Mesothelial cell of epicardium (in vitro differentiated cells): ENCODE measurements around the gene PTBP3. TPM values are rescaled to one million over a fixed set of nuclear protein-coding genes. Genes with fewer than 3 reads are reported as not detected.

Experiments
- DNase-seq, 2 experiments: peaks; one replicate each; pipeline ENCODE4 v3.0.0; 2021; ENCODE audit warnings: low spot score in 2 of 2; ENCODE audit not compliant: unreplicated experiment in 2 of 2
- H3K27ac Mint-ChIP-seq: 2 replicates; pipeline ENCODE4 v1.8.0; 2021; ENCODE audit warnings: mixed read lengths
- H3K27me3 Mint-ChIP-seq: 2 replicates; pipeline ENCODE4 v1.8.0; 2021; ENCODE audit warnings: low read depth, mixed read lengths
- H3K36me3 Mint-ChIP-seq: 2 replicates; pipeline ENCODE4 v1.8.0; 2021; ENCODE audit warnings: mixed read lengths
- H3K4me1 Mint-ChIP-seq: 2 replicates; pipeline ENCODE4 v1.8.0; 2021; ENCODE audit warnings: mixed read lengths
- H3K4me3 Mint-ChIP-seq: 2 replicates; pipeline ENCODE4 v1.8.0; 2021; ENCODE audit warnings: mild to moderate bottlenecking, moderate library complexity, mixed read lengths
- H3K9me3 Mint-ChIP-seq: 2 replicates; pipeline ENCODE4 v1.8.0; 2021; ENCODE audit warnings: mixed read lengths
- total RNA-seq: library from RNA; stranded (reverse); gene quantifications from 3 replicates; pipeline ENCODE4 v1.2.1, GENCODE V29; 2021
- TF ChIP-seq, protein P1 (sequence below): fragments of 200-600 bp; sonication (generic); IDR thresholded peaks from one replicate; pipeline ENCODE4 v1.5.0; 2021; ENCODE audit warnings: antibody characterized with exemption; ENCODE audit not compliant: unreplicated experiment

Gene PTBP3
- total RNA-seq, 1 donor from 2014 or later = 41.6 TPM

DNA sequence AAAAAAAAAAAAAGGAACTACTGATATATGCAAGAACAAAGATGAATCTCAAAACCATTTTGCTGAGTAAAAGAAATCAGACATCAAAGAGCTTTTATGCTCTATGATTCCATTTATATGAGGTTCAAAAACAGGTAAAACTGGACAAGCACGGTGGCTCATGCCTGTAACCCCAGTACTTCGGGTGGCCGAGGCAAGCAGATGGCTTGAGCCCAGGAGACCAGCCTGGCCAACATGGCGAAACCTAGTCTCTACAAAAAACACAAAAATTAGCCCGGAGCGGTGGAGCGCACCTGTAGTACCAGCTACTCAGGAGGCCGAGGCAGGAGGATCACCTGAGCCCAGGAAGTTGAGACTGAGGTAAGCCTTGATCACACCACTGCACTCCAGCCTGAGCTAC is 7.8 kb downstream of the PTBP3 start:
- Mint-ChIP-seq H3K36me3 (peaks cover 21% of the 10 kb centered on the region), H3K27ac (peak overlapping the region; percentile 89), H3K27me3 (no peaks in the 10 kb centered on the region), H3K4me3 (no peak overlapping the region), H3K9me3 (peaks cover 18% of the 10 kb centered on the region), H3K4me1 (peaks cover 24% of the 10 kb centered on the region)
- no peak for DNase-seq
- TF ChIP-seq, protein P1, sequence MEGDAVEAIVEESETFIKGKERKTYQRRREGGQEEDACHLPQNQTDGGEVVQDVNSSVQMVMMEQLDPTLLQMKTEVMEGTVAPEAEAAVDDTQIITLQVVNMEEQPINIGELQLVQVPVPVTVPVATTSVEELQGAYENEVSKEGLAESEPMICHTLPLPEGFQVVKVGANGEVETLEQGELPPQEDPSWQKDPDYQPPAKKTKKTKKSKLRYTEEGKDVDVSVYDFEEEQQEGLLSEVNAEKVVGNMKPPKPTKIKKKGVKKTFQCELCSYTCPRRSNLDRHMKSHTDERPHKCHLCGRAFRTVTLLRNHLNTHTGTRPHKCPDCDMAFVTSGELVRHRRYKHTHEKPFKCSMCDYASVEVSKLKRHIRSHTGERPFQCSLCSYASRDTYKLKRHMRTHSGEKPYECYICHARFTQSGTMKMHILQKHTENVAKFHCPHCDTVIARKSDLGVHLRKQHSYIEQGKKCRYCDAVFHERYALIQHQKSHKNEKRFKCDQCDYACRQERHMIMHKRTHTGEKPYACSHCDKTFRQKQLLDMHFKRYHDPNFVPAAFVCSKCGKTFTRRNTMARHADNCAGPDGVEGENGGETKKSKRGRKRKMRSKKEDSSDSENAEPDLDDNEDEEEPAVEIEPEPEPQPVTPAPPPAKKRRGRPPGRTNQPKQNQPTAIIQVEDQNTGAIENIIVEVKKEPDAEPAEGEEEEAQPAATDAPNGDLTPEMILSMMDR = no peak

DNA sequence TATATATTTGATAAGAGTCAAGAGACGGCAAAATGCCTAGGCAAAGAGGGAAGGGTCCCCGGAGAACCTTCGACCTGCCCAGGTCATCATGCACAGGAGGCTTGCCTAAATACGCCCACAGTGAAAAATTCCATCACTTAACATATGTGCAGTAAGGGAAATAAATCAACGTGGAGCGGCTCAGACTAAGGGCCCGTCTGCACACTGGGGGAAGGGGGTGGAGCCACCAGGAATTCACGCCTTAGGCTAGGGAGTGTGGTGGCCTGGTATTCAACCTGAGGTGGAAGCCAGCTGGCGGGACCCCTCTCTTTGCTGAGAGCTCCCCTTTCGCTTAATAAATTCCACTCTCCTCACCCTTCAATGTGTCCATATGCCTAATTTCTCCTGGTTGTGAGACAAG is 8.3 kb downstream of the PTBP3 start:
- Mint-ChIP-seq H3K4me3 (no peak overlapping the region), H3K9me3 (peaks cover 18% of the 10 kb centered on the region)
- peak in 1 of 2 experiments; percentile 54 for DNase-seq

DNA sequence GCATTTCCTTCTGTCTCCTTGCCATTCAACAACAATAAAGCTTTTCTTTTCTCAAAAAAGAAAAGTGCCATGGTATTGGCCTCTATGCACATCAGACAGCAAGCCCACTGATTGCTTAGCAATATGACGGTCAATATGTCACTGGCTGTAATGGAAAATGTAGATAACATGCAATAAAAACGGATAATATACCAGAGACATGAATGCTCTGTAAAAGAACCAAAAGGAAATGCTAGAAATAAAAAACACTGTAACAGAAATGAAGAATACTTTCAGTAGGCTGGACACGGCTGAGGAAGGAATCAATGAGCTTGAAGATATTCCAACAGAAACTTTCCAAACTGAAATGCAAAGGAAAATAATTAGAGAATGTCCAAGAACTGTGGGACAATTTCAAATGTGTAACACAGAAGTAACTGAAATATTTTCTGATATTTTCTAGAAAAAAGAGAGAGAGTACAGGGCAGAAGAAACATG is 10.0 kb downstream of the PTBP3 start:
- H3K27ac Mint-ChIP-seq = no peak overlapping the region
- peaks cover 18% of the 10 kb centered on the region for H3K4me1 Mint-ChIP-seq
- H3K36me3 Mint-ChIP-seq = peaks cover 20% of the 10 kb centered on the region
- TF ChIP-seq, protein P1 = no peak
- DNase-seq = no peak
- no peaks in the 10 kb centered on the region for H3K27me3 Mint-ChIP-seq
- H3K9me3 Mint-ChIP-seq = peaks cover 23% of the 10 kb centered on the region
- no peak overlapping the region for H3K4me3 Mint-ChIP-seq

More for the DNA sequence above, 8.3 kb downstream of the PTBP3 start:
- Mint-ChIP-seq H3K4me1 (peaks cover 21% of the 10 kb centered on the region), H3K27ac (peak overlapping the region; percentile 89), H3K36me3 (peaks cover 21% of the 10 kb centered on the region), H3K27me3 (no peaks in the 10 kb centered on the region)
- TF ChIP-seq, protein P1 = no peak

DNA sequence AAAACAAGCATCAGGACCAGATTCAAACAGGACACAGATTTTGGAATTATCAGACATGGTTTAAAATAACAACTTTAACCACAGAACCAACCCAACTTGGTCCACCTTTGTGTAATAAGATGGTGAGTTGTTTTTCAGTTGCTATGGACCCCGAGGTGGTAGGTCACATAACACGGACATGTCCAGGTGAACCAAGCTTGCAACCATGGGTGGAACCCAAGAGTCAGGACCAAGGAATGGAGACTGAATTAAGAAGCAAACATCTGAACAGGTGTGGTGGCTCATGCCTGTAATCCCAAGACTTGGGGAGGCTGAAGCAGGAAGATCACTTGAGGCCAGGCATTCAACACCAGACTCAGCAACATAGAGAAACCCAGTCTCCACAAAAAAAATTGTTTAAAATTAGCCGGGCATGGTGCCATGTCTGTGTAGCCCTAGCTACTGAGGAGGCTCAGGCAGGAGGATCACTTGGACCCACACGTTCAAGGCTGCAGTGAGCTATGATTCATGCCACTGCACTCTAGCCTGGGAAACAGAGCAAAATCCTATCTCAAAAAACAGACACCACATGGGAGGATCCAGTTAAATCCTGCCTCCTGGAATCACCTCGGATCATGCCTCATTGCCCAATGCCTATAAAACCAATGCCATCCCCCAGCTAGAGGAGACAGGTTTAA is 10.6 kb downstream of the PTBP3 start:
- no peaks in the 10 kb centered on the region for H3K27me3 Mint-ChIP-seq
- peaks cover 23% of the 10 kb centered on the region for H3K9me3 Mint-ChIP-seq
- no peak overlapping the region for H3K27ac Mint-ChIP-seq

DNA sequence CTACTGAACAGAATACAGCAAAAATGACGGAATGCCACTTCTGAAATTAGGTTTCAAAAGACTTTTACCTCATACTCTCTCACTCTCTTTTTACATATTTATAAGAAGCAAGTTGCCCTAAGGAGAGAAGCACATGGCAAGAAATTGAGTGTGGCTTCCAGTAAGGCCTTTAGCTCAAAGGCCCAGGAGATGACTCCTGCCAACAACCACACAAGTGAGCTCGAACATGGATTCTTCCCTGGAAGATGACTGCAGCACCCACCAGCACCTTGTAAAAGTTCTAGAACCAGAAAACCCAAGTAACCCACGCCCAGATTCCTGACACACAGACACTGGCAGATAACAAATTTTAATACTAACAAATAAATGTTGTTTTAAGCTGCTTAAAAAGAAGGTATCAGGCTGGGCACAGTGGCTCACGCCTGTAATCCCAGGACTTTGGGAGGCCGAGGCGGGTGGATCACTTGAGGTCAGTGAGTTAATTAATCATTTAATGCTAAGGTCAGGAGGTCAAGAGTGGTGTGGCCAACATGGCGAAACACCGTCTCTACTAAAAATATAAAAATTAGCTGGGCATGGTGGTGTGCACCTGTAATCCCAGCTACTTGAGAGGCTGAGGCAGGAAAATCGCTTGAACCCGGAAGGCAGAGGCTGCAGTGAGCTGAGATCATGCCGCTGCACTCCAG is 17.0 kb downstream of the PTBP3 start:
- H3K4me3 Mint-ChIP-seq = no peak overlapping the region
- no peaks in the 10 kb centered on the region for H3K4me1 Mint-ChIP-seq
- peaks cover 5% of the 10 kb centered on the region for H3K9me3 Mint-ChIP-seq
- TF ChIP-seq, protein P1 = no peak
- peak overlapping the region; percentile 62 for H3K27ac Mint-ChIP-seq
- peaks cover 2% of the 10 kb centered on the region for H3K27me3 Mint-ChIP-seq
- H3K36me3 Mint-ChIP-seq = no peaks in the 10 kb centered on the region
- DNase-seq = no peak

More for the DNA sequence above, 10.6 kb downstream of the PTBP3 start:
- H3K4me1 Mint-ChIP-seq = peaks cover 12% of the 10 kb centered on the region
- TF ChIP-seq, protein P1 = no peak
- H3K4me3 Mint-ChIP-seq = no peak overlapping the region
- no peak for DNase-seq
- H3K36me3 Mint-ChIP-seq = peaks cover 20% of the 10 kb centered on the region
